HEK293 (cell line): ENCODE results near the gene AMOTL1.

ENCODE experiments used
- CTCF ChIP-seq: fragments of 450-650 bp; formaldehyde crosslinking; IDR thresholded peaks from 2 replicates; pipeline ENCODE4 v1.5.1; 2016; ENCODE audit warnings: missing biosample characterization, missing genetic modification characterization
- EGR2 ChIP-seq: fragments of 450-650 bp; formaldehyde crosslinking; IDR thresholded peaks from 2 replicates; pipeline ENCODE4 v1.5.1; 2016; ENCODE audit warnings: low read depth, missing biosample characterization, missing genetic modification characterization
- PATZ1 ChIP-seq: fragments of 450-650 bp; formaldehyde crosslinking; IDR thresholded peaks from 2 replicates; pipeline ENCODE4 v1.5.1; 2016; ENCODE audit warnings: missing biosample characterization, missing genetic modification characterization
- REST ChIP-seq: fragments of 450-650 bp; formaldehyde crosslinking; IDR thresholded peaks from 2 replicates; pipeline ENCODE4 v1.5.1; 2016; ENCODE audit warnings: missing biosample characterization, missing genetic modification characterization
- SETDB1 ChIP-seq: IDR thresholded peaks from one replicate; pipeline ENCODE4 v1.6.1; 2017; ENCODE audit warnings: mild to moderate bottlenecking, low read length, moderate library complexity, mixed read lengths; ENCODE audit not compliant: insufficient read length
- YY1 ChIP-seq: fragments of 450-650 bp; formaldehyde crosslinking; IDR thresholded peaks from 2 replicates; pipeline ENCODE4 v1.5.1; 2018; ENCODE audit warnings: missing biosample characterization, missing genetic modification characterization
- ZFP3 ChIP-seq: fragments of 450-650 bp; formaldehyde crosslinking; IDR thresholded peaks from 2 replicates; pipeline ENCODE4 v1.5.1; 2016; ENCODE audit warnings: low read depth, missing biosample characterization, missing genetic modification characterization
- ZNF16 ChIP-seq: fragments of 450-650 bp; formaldehyde crosslinking; IDR thresholded peaks from 2 replicates; pipeline ENCODE4 v1.5.1; 2016; ENCODE audit warnings: low read depth, missing biosample characterization, missing genetic modification characterization
- ZNF175 ChIP-seq: fragments of 450-650 bp; formaldehyde crosslinking; IDR thresholded peaks from 2 replicates; pipeline ENCODE4 v1.5.1; 2016; ENCODE audit warnings: missing biosample characterization, missing genetic modification characterization
- ZNF354C ChIP-seq: fragments of 450-650 bp; formaldehyde crosslinking; IDR thresholded peaks from 2 replicates; pipeline ENCODE4 v1.5.1; 2016; ENCODE audit warnings: missing biosample characterization, missing genetic modification characterization, low read depth, borderline replicate concordance
- ZNF555 ChIP-seq: fragments of 450-650 bp; formaldehyde crosslinking; conservative IDR thresholded peaks from 2 replicates; pipeline ENCODE4 v1.5.1; 2017; ENCODE audit warnings: missing biosample characterization, mild to moderate bottlenecking, missing genetic modification characterization, inconsistent platforms
- ZNF624 ChIP-seq: fragments of 450-650 bp; formaldehyde crosslinking; IDR thresholded peaks from 2 replicates; pipeline ENCODE4 v1.5.1; 2017; ENCODE audit warnings: missing biosample characterization, missing genetic modification characterization
- ZNF692 ChIP-seq: fragments of 450-650 bp; formaldehyde crosslinking; IDR thresholded peaks from 2 replicates; pipeline ENCODE4 v1.5.1; 2016; ENCODE audit warnings: missing biosample characterization, missing genetic modification characterization

- TF ChIP-seq ZNF555 (tag by site-specific recombination) (no peak), CTCF (tag by site-specific recombination) (no peak), YY1 (tag by site-specific recombination) (no peak), PATZ1 (no peak), ZNF175 (tag by site-specific recombination) (no peak), ZNF692 (tag by site-specific recombination) (no peak), ZNF624 (tag by site-specific recombination) (no peak), REST (tag by site-specific recombination) (no peak), SETDB1 (no peak), ZNF354C (tag by site-specific recombination) (no peak), EGR2 (tag by site-specific recombination) (no peak), ZFP3 (tag by site-specific recombination) (no peak), ZNF16 (no peak)
Measured at GRCh38 chr11:94742665-94743064, 25.5 kb upstream of the AMOTL1 start.
